H9 (cell line): ENCODE results near the gene OR10J1. TPM values are rescaled to one million over a fixed set of nuclear protein-coding genes. Genes with fewer than 3 reads are reported as not detected.

ENCODE experiments used
- DNase-seq: peaks from one replicate; pipeline ENCODE4 v3.0.0-alpha.2; 2017
- H2AFZ ChIP-seq: one replicate; pipeline ENCODE4 v1.6.1; 2013; ENCODE audit warnings: mild to moderate bottlenecking, low read length, control low read depth, moderate library complexity
- H2AK5ac ChIP-seq: 2 replicates; pipeline ENCODE4 v1.6.1; 2013; ENCODE audit warnings: low read length, control low read depth, mixed read lengths; ENCODE audit not compliant: insufficient read length
- H2BK120ac ChIP-seq: one replicate; pipeline ENCODE4 v1.6.1; 2013; ENCODE audit warnings: low read depth, mild to moderate bottlenecking, low read length, control low read depth, inconsistent platforms; ENCODE audit not compliant: poor library complexity, severe bottlenecking
- H2BK12ac ChIP-seq: 2 replicates; pipeline ENCODE4 v1.6.1; 2013; ENCODE audit warnings: low read length, control low read depth, mixed read lengths, low read depth; ENCODE audit not compliant: insufficient read length
- H2BK15ac ChIP-seq: 2 replicates; pipeline ENCODE4 v1.6.1; 2013; ENCODE audit warnings: low read depth, low read length, control low read depth
- H2BK20ac ChIP-seq: one replicate; pipeline ENCODE4 v1.6.1; 2013; ENCODE audit warnings: low read depth, mild to moderate bottlenecking, low read length, control low read depth, inconsistent platforms; ENCODE audit not compliant: poor library complexity, severe bottlenecking
- H2BK5ac ChIP-seq: 2 replicates; pipeline ENCODE4 v1.6.1; 2013; ENCODE audit warnings: low read length, control low read depth, mixed read lengths; ENCODE audit not compliant: insufficient read length
- H3K14ac ChIP-seq: 2 replicates; pipeline ENCODE4 v1.6.1; 2013; ENCODE audit warnings: low read length, control low read depth; ENCODE audit not compliant: insufficient read depth
- H3K18ac ChIP-seq: 2 replicates; pipeline ENCODE4 v1.6.1; 2013; ENCODE audit warnings: low read depth, mild to moderate bottlenecking, mixed read lengths, low read length, control low read depth; ENCODE audit not compliant: insufficient read length
- H3K23ac ChIP-seq: 2 replicates; pipeline ENCODE4 v1.6.1; 2013; ENCODE audit warnings: low read length, control low read depth, mixed read lengths, low read depth; ENCODE audit not compliant: insufficient read length
- H3K23me2 ChIP-seq: 2 replicates; pipeline ENCODE4 v1.6.1; 2013; ENCODE audit warnings: low read depth, mild to moderate bottlenecking, mixed read lengths, low read length, control low read depth; ENCODE audit not compliant: insufficient read length, poor library complexity, severe bottlenecking
- H3K27ac ChIP-seq: 2 replicates; pipeline ENCODE4 v1.5.1; 2013; ENCODE audit warnings: low read length, control low read depth, mixed read lengths, low read depth; ENCODE audit not compliant: insufficient read length
- H3K27me3 ChIP-seq: 2 replicates; pipeline ENCODE4 v1.6.1; 2013; ENCODE audit warnings: low read length, control low read depth, inconsistent platforms; ENCODE audit not compliant: insufficient read depth
- H3K4ac ChIP-seq: 2 replicates; pipeline ENCODE4 v1.6.1; 2013; ENCODE audit warnings: low read depth, mild to moderate bottlenecking, control low read depth, inconsistent platforms, low read length, moderate library complexity
- H3K4me1 ChIP-seq: 2 replicates; pipeline ENCODE4 v1.6.1; 2013; ENCODE audit warnings: low read length, control low read depth, inconsistent platforms; ENCODE audit not compliant: insufficient read depth
- H3K4me2 ChIP-seq: 2 replicates; pipeline ENCODE4 v1.6.1; 2013; ENCODE audit warnings: low read length, control low read depth, mixed read lengths; ENCODE audit not compliant: insufficient read length, insufficient read depth
- H3K56ac ChIP-seq: 2 replicates; pipeline ENCODE4 v1.6.1; 2013; ENCODE audit warnings: low read depth, mild to moderate bottlenecking, mixed read lengths, low read length, control low read depth; ENCODE audit not compliant: insufficient read length
- H3K79me1 ChIP-seq: 2 replicates; pipeline ENCODE4 v1.6.1; 2013; ENCODE audit warnings: low read depth, mild to moderate bottlenecking, moderate library complexity, low read length, control low read depth, inconsistent platforms; ENCODE audit not compliant: insufficient read depth, poor library complexity, severe bottlenecking
- H3K79me2 ChIP-seq: 2 replicates; pipeline ENCODE4 v1.6.1; 2013; ENCODE audit warnings: low read length, control low read depth, inconsistent platforms; ENCODE audit not compliant: insufficient read depth
- H3K9ac ChIP-seq: 2 replicates; pipeline ENCODE4 v1.6.1; 2013; ENCODE audit warnings: low read length, control low read depth, mixed read lengths; ENCODE audit not compliant: insufficient read length; ENCODE audit errors: extremely low read depth
- H3K9me3 ChIP-seq: one replicate; pipeline ENCODE4 v1.6.1; 2013; ENCODE audit warnings: low read depth, low read length, inconsistent platforms; ENCODE audit not compliant: control insufficient read depth
- H3T11ph ChIP-seq: one replicate; pipeline ENCODE4 v1.6.1; 2013; ENCODE audit warnings: mild to moderate bottlenecking, low read length, control low read depth, inconsistent platforms
- H4K20me1 ChIP-seq: one replicate; pipeline ENCODE4 v1.6.1; 2013; ENCODE audit not compliant: control insufficient read depth, insufficient read length, insufficient read depth
- H4K5ac ChIP-seq: 2 replicates; pipeline ENCODE4 v1.6.1; 2013; ENCODE audit warnings: low read depth, mild to moderate bottlenecking, mixed read lengths, low read length, control low read depth; ENCODE audit not compliant: insufficient read length
- H4K8ac ChIP-seq: replicated peaks from 2 replicates; pipeline ENCODE4 v1.6.1; 2013; ENCODE audit warnings: low read length, control low read depth, mixed read lengths, low read depth; ENCODE audit not compliant: insufficient read length
- H4K91ac ChIP-seq: 2 replicates; pipeline ENCODE4 v1.6.1; 2013; ENCODE audit warnings: low read depth, mild to moderate bottlenecking, moderate library complexity, mixed read lengths, low read length, control low read depth; ENCODE audit not compliant: insufficient read length
- H3K27ac Mint-ChIP-seq, 3 experiments: 2 replicates in 2 of 3; 3 replicates in 1 of 3; pipeline ENCODE4 v1.8.0; 2020 to 2021; ENCODE audit warnings: mixed read lengths in 3 of 3, mild to moderate bottlenecking in 1 of 3, moderate library complexity in 1 of 3
- H3K27me3 Mint-ChIP-seq: 2 replicates; pipeline ENCODE4 v1.8.0; 2021; ENCODE audit warnings: low read depth, mild to moderate bottlenecking, moderate library complexity, mixed read lengths
- H3K36me3 Mint-ChIP-seq, 3 experiments: 2 replicates in 2 of 3; 3 replicates in 1 of 3; pipeline ENCODE4 v1.8.0; 2020 to 2021; ENCODE audit warnings: low read depth in 3 of 3, mixed read lengths in 3 of 3; ENCODE audit not compliant: insufficient read depth in 1 of 3
- H3K4me1 Mint-ChIP-seq, 2 experiments: 2 replicates each; pipeline ENCODE4 v1.8.0; 2020; ENCODE audit warnings: mixed read lengths in 2 of 2
- H3K4me3 Mint-ChIP-seq, 2 experiments: 2 replicates in 1 of 2; 3 replicates in 1 of 2; pipeline ENCODE4 v1.8.0; 2020 to 2021; ENCODE audit warnings: mild to moderate bottlenecking in 2 of 2, mixed read lengths in 2 of 2, moderate library complexity in 1 of 2
- H3K9me3 Mint-ChIP-seq, 2 experiments: 2 replicates in 1 of 2; 3 replicates in 1 of 2; pipeline ENCODE4 v1.8.0; 2020; ENCODE audit warnings: mild to moderate bottlenecking in 2 of 2, mixed read lengths in 2 of 2, moderate library complexity in 1 of 2
- CTCF ChIP-seq: fragments of 200-600 bp; sonication (generic); conservative IDR thresholded peaks from 3 replicates; pipeline ENCODE4 v1.8.0; 2021; ENCODE audit warnings: antibody characterized with exemption, mild to moderate bottlenecking
- total RNA-seq: library from RNA; stranded (reverse); gene quantifications from 2 replicates; pipeline ENCODE4 v1.2.1, GENCODE V29; 2021

OR10J1 gene
- total RNA-seq, 1 experiment from 2014 or later = not detected

GRCh38 chr1:159441360-159441759 is 1.8 kb downstream of the OR10J1 start:
- no peak overlapping the region for H2AFZ ChIP-seq
- Mint-ChIP-seq H3K9me3 (peaks cover 1 to 61% of the 10 kb centered on the region in 2 experiments), H3K4me3 (no peak overlapping the region), H3K27ac (no peak overlapping the region), H3K36me3 (peaks cover 0 to 26% (median 0%) of the 10 kb centered on the region in 3 experiments; a peak in 2 of 7 replicates), H3K4me1 (no peaks in the 10 kb centered on the region), H3K27me3 (no peaks in the 10 kb centered on the region; the same call in 1 of the 2 replicates)
- no peak for TF ChIP-seq CTCF
- no peak overlapping the region for H2BK12ac ChIP-seq
- no peaks in the 10 kb centered on the region for H3K27me3 ChIP-seq
- H3K4me2 ChIP-seq = no peak overlapping the region
- H4K91ac ChIP-seq = no peak overlapping the region
- no peak overlapping the region for H2BK20ac ChIP-seq
- no peak overlapping the region for H3K27ac ChIP-seq
- H3T11ph ChIP-seq = no peak overlapping the region
- H3K4me1 ChIP-seq = no peaks in the 10 kb centered on the region
- no peak overlapping the region for H3K4ac ChIP-seq
- H4K20me1 ChIP-seq = no peaks in the 10 kb centered on the region
- no peak overlapping the region for H3K56ac ChIP-seq
- no peak overlapping the region for H2AK5ac ChIP-seq
- no peaks in the 10 kb centered on the region for H3K79me1 ChIP-seq
- H3K18ac ChIP-seq = no peak overlapping the region
- no peak overlapping the region for H2BK15ac ChIP-seq
- no peak overlapping the region for H2BK5ac ChIP-seq
- H4K8ac ChIP-seq = no peak overlapping the region
- no peak overlapping the region for H3K9ac ChIP-seq
- no peak overlapping the region for H4K5ac ChIP-seq
- H2BK120ac ChIP-seq = no peak overlapping the region
- H3K23ac ChIP-seq = no peak overlapping the region
- no peaks in the 10 kb centered on the region for H3K23me2 ChIP-seq
- H3K9me3 ChIP-seq = no peaks in the 10 kb centered on the region
- DNase-seq = no peak
- H3K14ac ChIP-seq = no peak overlapping the region
- no peaks in the 10 kb centered on the region for H3K79me2 ChIP-seq
